CD4-positive, alpha-beta T cell treated with Interleukin-4 for 4 hours (primary cell): ENCODE data around the gene SLC38A9.

Source experiments
- DNase-seq: peaks from one replicate; pipeline ENCODE4 v3.0.0-alpha.2; 2020

The SLC38A9 gene

GRCh38 chr5:55645304-55645703 lies 66.8 kb downstream of the SLC38A9 start:
- DNase-seq = no peak

- no peak for DNase-seq
These were observed 73.7 kb downstream of the SLC38A9 start for GRCh38 chr5:55638455-55638854.

GRCh38 chr5:55638051-55638450 lies 74.1 kb downstream of the SLC38A9 start:
- no peak for DNase-seq

- no peak for DNase-seq
These were observed 75.4 kb downstream of the SLC38A9 start for GRCh38 chr5:55636683-55637082.

GRCh38 chr5:55636177-55636576 lies 75.9 kb downstream of the SLC38A9 start:
- DNase-seq = no peak

- DNase-seq = no peak
These were observed 77.3 kb downstream of the SLC38A9 start for GRCh38 chr5:55634866-55635265.

- DNase-seq = no peak
These were observed 77.8 kb downstream of the SLC38A9 start for GRCh38 chr5:55634209-55634805.

- DNase-seq = no peak
These were observed 78.4 kb downstream of the SLC38A9 start for GRCh38 chr5:55633574-55634208.

- no peak for DNase-seq
These were observed 82.3 kb downstream of the SLC38A9 start for GRCh38 chr5:55629815-55630214.

GRCh38 chr5:55626790-55627189 lies 85.3 kb downstream of the SLC38A9 start:
- DNase-seq = no peak

- no peak for DNase-seq
These were observed 86.2 kb downstream of the SLC38A9 start for GRCh38 chr5:55625913-55626312.

- DNase-seq = no peak
These were observed 86.6 kb downstream of the SLC38A9 start for GRCh38 chr5:55625589-55625909.

- no peak for DNase-seq
These were observed 87.1 kb downstream of the SLC38A9 start for GRCh38 chr5:55624841-55625588.

GRCh38 chr5:55623789-55624188 lies 88.3 kb downstream of the SLC38A9 start:
- no peak for DNase-seq

GRCh38 chr5:55622460-55622859 lies 89.7 kb downstream of the SLC38A9 start:
- DNase-seq = no peak

GRCh38 chr5:55621229-55621628 lies 90.9 kb downstream of the SLC38A9 start:
- no peak for DNase-seq

GRCh38 chr5:55620766-55621160 lies 91.4 kb downstream of the SLC38A9 start:
- DNase-seq = no peak

GRCh38 chr5:55620009-55620765 lies 91.9 kb downstream of the SLC38A9 start:
- DNase-seq = no peak

GRCh38 chr5:55618318-55618717 lies 93.8 kb downstream of the SLC38A9 start:
- no peak for DNase-seq

GRCh38 chr5:55613112-55613868 lies 98.8 kb downstream of the SLC38A9 start:
- DNase-seq = no peak

GRCh38 chr5:55610542-55610941 lies 101.6 kb downstream of the SLC38A9 start:
- DNase-seq = no peak

- no peak for DNase-seq
These were observed 102.7 kb downstream of the SLC38A9 start for GRCh38 chr5:55609413-55609812.
